Endothelial cell of umbilical vein (primary cell): ENCODE data around the gene PCDH9.

Experiments
- CTCF ChIP-seq, 2 donors: IDR thresholded peaks; 1 replicate in 1 of 2; 2 replicates in 1 of 2; pipeline ENCODE4 v1.5.1; 2011; ENCODE audit warnings: low read length in 2 of 2, mild to moderate bottlenecking in 2 of 2, moderate library complexity in 2 of 2, control low read depth in 1 of 2, inconsistent platforms in 1 of 2, low read depth in 1 of 2; ENCODE audit not compliant: insufficient read depth in 1 of 2; ENCODE audit errors: extremely low read depth in 1 of 2
- EZH2 ChIP-seq: IDR thresholded peaks from 2 replicates; pipeline ENCODE4 v1.6.1; 2012; ENCODE audit warnings: borderline replicate concordance, low read depth, mild to moderate bottlenecking, moderate library complexity, low read length, inconsistent platforms; ENCODE audit not compliant: severe bottlenecking
- JUN ChIP-seq: IDR thresholded peaks from 2 replicates; pipeline ENCODE4 v1.6.1; 2011; ENCODE audit warnings: borderline replicate concordance, low read depth; ENCODE audit not compliant: insufficient read length, insufficient read depth
- MYC ChIP-seq: IDR thresholded peaks from one replicate; pipeline ENCODE4 v1.6.1; 2011; ENCODE audit warnings: mild to moderate bottlenecking, low read depth, low read length
- POLR2A ChIP-seq: IDR thresholded peaks from 2 replicates; pipeline ENCODE4 v1.6.1; 2012; ENCODE audit warnings: low read depth, mild to moderate bottlenecking, control low read depth, low read length
- POLR2AphosphoS5 ChIP-seq: IDR thresholded peaks from 2 replicates; pipeline ENCODE4 v1.6.1; 2012; ENCODE audit warnings: low read depth, mild to moderate bottlenecking, control low read depth, low read length, moderate library complexity; ENCODE audit not compliant: insufficient read depth

- TF ChIP-seq CTCF (IDR thresholded peaks at IDR 0.05; ENCODE audit: extremely low read depth in 1 of 2, insufficient read depth in 1 of 2, low read depth in 1 of 2, low read length in 2 of 2) (no peak), POLR2AphosphoS5 (no peak), MYC (no peak), POLR2A (no peak), JUN (no peak), EZH2 (no peak)
Observed at GRCh38 chr13:66329988-66330451, 900.1 kb downstream of the PCDH9 start.
